A204.1 (cell line): Measurements from ENCODE around the gene TMEM150A.
"Not testable (repeated sequence)": the region's sequence is repeated elsewhere in the genome, so short reads cannot be mapped to it uniquely, and the experiment has no call there.

Experiments used
- FAIRE-seq: peaks from 2 replicates; lab custom pipeline; 2012; peaks lifted over from hg19 to GRCh38; lab: Jason Lieb, UNC

Gene TMEM150A

DNA sequence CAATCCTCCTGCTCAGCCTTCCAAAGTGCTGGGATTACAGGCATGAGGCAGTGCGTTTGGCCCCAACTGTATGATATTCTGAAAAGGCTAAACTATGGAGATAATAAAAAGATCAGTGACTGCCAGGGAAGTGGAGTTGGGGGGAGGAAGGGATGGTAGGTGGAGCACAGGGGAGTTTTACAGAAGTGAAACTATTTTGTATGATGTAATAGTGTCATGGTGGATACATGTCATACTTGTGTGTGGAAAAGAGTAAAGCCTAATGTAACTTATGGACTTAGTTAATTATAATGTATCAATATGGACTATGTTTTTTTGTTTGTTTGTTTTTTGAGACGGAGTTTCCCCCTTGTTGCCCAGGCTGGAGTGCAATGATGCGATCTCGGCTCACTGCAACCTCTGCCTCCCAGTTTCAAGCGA is 38.3 kb downstream of the TMEM150A start:
- no peak for FAIRE-seq

DNA sequence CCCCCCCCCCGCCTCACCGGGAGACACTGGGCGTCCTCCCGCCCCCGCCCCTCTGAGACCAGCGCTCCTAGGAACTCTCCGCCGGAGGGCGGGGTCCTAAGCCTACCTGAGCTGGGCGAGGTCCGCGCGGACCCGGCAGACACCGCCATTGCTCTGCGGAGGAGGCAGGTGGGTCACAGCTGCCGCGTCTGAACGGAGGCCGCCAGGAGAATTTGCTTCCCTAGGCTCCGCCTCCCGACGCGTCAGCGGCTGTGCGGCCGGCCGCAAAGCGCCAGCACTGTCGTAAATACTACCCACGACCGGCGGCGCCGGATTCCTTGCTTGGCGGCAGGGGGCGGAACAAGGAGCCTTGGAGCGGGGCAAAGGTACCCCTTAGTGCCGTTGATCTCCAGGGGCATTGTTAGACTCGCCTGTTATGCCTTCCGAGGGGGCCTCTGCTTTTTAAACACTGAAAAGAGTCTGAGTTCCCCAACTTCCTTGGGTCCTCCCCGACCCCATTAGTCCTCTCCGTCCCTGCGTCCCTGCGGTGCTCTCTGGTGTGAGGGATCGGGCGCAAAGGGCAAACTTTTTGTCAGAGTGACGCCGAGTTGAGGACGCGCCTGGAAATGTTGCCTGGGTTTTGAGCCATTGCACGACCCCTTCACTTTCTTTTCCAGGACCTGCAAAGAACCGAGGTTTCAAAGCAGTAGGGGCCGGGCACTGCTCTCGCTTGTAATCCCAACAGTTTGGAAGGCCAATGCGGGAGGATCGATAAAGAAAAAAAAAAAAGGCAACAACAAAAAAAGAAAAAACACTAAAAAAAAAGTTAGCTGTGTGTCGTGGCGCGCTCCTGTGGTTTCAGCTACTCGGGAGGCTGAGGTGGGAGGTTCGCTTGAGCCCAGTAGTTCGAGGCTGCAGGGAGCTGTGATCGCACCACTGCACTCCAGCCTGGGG is 41.0 kb downstream of the TMEM150A start, which contains the start of gene GGCX:
Gene GGCX, minus strand, starts transcription at position 214 of the 933 bp plus-strand sequence. Its CDS starts 65 bp downstream, at position 149.
- FAIRE-seq: peak; percentile 41

DNA sequence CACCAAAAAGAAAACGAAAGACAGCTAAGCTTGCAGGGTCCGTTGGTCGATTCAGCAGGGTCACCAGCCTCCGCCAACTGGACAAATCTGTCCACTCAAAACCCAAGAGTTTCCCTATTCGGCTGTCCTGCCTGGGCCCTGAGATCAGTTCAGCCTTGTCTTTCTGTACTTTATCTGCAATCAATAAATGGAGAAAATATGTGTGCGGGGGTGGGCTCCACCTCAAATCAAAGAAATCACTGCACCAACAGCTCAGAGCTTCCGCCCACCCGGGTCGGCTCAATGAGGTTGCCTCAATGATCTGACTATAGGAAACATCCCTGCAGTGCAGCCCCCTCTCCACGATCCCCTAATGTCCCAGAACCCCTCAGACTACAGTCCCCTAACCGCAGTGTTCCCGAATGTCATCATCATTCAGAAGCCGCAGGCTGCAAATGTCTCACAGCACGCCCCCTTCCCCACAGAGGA is 41.7 kb downstream of the TMEM150A start:
- FAIRE-seq: no peak

DNA sequence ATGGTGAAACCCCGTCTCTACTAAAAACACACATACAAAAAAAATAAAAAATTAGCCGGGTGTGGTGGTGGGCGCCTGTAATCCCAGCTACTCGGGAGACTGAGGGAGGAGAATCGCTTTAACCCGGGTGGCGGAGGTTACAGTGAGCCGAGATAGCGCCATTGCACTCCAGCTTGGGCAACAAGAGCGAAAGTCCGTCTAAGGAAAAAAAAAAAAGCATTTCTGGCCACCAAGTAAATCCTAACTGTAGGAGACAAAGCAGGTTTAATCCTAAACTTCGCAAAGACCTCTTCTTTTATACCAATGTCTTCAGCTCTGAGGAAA is 42.1 kb downstream of the TMEM150A start:
- FAIRE-seq: not testable (repeated sequence)

DNA sequence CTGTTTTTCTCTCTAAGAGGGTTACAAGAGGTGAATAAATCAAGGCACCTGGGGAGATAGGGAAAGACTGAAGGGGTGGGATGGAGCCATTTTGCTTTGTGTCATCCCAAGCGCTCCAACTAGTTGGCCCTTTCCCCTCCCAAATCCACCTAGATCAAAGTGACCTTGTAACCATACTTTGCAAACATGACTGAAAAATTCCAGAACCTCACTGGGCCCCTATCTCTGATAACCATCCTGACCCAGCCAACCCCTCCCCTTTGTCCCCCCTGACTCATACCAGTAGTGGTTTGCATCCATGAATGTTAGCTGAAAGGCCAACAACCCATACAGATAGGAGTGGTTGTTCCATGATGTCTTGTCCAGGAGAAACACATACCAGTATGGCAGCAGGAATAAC is 44.3 kb downstream of the TMEM150A start:
- FAIRE-seq: no peak

DNA sequence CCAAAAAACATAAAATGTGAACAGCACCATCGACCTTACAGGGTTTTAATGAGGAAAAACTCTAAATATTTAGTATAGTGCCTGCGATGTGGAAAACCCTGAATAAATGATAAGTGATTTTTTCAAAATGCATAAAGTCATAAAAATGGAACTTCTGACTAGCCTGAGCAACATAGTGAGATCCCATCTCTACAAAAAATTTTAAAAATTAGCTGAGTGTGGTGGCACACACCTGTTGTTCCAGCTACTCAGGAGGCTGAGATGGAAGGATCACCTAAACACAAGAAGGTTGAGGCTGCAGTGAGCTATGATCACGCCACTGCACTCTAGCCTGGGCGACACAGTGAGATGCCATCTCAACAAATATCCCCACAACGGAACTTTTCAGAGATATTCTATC is 45.4 kb downstream of the TMEM150A start:
- FAIRE-seq: no peak

DNA sequence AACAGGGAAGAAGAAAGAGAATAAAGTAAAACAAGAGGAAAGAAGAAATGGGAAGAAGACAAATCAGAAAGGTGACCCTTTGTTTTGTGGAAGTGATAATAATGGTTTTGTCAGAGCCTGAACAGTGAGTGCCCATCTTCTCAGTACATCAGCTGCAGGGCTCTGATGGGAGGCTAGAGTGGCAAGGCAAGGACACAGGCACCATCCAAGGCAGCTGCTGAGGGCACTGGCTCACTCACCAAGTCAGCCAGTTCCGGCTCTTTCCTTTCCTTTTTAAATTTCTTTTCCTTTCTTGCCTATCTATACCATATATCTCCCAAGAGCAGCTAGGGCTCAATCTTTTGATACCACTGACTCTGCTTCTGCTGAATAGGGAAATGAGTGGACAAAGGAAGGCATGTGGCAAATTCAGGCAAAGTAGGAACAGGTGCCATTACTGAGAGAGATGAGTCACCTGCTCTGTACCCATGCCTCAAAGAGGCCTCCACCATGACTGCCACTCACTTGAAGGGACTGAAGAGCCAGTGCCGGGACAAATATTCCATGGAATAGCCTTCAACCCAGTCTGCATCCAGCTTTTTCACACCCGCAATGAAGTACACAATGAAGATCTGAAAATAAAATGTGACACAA is 47.4 kb downstream of the TMEM150A start:
- FAIRE-seq: no peak

DNA sequence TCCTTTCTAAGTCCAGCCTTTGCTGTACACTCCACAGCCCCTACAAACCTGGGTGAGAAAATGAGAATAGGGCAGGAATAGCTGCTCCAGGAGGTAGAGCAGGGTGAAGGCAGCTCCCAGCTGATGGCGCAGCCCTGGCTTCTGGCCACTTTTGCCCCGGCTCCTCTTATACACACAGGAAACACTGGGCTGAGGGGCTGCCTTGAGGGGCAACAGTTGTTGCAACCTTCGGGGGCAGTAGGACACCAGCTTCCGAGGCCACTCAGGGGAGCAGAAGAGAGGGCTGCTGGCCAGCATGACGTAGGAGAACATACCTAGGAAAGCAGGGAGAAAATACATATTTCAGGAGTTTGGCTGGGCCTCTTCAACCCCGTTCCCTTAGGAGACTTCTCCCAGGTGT is 49.3 kb downstream of the TMEM150A start:
- FAIRE-seq: no peak

DNA sequence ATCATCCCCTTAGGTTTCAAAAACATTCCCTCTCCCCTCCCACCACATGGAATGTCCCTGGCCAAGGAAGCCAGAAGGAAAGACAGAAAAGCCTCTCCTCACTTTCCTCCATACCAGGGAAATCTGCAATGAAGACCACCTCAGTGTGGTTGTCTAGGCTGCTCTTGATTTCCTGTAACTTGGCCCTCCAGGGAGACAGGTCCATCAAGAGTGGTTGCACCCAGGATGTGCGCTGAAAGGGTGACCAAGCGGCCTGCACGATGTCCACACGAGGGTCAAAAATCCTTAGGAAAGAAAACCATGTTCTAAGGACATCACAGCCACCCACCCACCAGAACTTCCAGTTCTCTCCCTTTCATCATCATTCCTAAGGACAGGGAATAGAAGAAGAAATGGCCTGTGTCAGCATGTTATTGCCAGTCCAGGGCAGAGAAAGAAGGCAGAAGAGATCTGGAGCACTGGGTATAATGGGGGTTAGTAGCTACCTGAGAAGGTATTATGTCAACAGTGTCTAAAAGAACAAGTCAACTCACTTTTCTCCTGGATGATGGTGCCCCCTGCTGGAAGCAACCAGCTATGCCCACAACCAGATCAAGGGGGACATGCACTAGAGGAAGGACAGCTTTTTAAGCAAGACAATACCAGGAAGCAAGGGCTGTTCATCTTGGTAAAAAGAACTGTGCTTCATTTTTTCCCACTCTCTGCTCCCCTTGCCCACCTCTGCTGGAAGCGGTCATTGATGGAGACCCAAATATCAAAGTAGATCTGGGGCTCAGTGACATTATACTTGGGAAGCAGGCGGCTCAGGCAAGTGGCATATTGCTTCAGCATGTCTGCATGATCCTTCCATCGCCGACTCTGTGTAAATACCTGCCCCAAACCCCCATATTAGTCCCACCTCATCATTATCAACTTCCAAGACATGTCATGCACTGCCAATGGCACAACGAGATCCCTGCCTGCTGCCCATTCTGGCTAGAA is 50.5 kb downstream of the TMEM150A start:
- FAIRE-seq: peak; percentile 6

DNA sequence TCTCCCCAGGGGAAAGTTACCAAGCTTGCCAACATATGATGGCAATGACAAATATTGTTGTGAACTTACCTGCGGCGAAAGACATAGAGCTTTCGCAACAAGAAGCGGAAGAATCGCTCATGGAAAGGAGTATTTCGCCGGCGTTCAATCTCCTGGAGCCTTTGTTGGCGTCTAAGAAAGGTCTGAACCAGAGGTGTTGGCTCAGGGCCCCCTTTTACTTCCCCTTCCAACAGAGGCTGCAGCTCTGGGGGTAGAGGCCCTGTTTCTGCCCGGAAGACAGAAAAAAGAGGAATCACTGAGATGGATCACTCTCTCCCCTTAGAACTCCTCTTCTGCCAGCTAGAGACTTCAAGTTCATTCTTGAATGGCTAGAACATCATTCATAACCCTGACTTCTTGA is 52.0 kb downstream of the TMEM150A start:
- no peak for FAIRE-seq

DNA sequence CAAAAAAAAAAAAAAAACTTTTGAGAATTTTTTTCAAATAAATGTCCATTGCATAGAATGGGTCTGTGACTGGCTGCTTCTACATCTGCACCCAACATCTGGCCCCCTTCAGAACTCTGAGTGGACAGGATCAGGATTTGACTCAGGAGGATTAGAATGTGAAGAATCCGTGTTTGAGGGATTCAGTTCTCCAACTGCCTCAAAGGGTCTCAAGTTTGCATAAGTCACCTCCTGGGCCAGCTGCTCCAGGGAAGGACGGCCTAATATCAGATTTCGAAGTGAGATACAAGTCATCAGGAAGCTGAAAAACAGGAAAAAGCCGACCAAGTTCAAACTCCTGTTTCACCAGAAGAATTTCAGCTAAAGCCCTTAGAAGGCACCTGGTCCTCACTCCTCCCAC is 52.7 kb downstream of the TMEM150A start:
- FAIRE-seq: no peak

DNA sequence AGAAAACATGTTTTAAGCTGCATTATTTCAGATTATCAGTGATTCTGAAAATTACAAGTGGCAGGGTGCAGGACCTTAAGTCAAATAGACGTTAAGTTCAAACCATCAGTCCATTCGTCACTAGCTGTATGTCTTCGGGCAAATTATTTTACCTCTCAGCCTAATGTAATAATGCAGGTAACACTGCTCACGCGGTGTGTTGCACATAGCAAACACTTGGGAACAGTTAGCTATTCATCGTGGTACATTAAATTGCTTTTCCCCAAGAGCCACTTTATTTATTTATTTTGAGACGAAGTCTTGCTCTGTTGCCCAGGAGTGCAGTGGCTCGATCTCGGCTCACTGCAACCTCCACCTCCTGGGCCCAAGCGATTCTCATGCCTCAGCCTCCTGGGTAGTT is 53.4 kb downstream of the TMEM150A start:
- FAIRE-seq: no peak

DNA sequence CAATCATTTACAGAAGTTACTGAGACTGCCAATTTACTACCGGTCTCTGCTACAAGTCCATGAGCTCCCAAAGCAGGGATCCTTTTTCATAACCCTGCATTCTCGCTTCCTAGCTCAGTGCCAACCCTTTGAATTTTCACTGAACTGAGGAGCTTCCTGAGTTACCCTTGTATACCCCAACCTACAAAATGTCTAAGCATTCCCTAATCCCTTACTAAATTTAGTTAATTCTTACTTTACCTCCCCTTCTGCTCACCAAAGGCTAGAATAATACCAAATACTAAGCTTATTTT is 53.9 kb downstream of the TMEM150A start:
- FAIRE-seq: no peak
